GM12878 (cell line): ENCODE data around the gene AVP.

Source experiments
- BRCA1 ChIP-seq: IDR thresholded peaks from 2 replicates; pipeline ENCODE4 v1.6.1; 2011; ENCODE audit warnings: low read depth, low read length, improper control_type of control experiment
- KAT2A ChIP-seq: conservative IDR thresholded peaks from 2 replicates; pipeline ENCODE4 v1.6.1; 2011; ENCODE audit warnings: low read depth, low read length; ENCODE audit not compliant: control insufficient read depth
- MTA3 ChIP-seq: IDR thresholded peaks from 2 replicates; pipeline ENCODE4 v1.6.1; 2012; ENCODE audit warnings: low read length, inconsistent platforms, borderline replicate concordance
- NR2F1 ChIP-seq: fragments of 450-650 bp; conservative IDR thresholded peaks from 2 replicates; pipeline ENCODE4 v1.6.1; 2017; ENCODE audit warnings: mild to moderate bottlenecking
- POLR2A ChIP-seq: IDR thresholded peaks from 2 replicates; pipeline ENCODE4 v1.6.1; 2011; ENCODE audit warnings: low read depth, mild to moderate bottlenecking, low read length
- RBBP5 ChIP-seq: fragments of 200-600 bp; sonication (generic); conservative IDR thresholded peaks from 2 replicates; pipeline ENCODE4 v1.6.1; 2016
- SMC3 ChIP-seq: IDR thresholded peaks from 2 replicates; pipeline ENCODE4 v1.6.1; 2011; ENCODE audit warnings: low read length, improper control_type of control experiment, borderline replicate concordance
- SUZ12 ChIP-seq: fragments of 200-600 bp; sonication (generic); IDR thresholded peaks from one replicate; pipeline ENCODE4 v1.6.1; 2018; ENCODE audit warnings: antibody characterized with exemption, mild to moderate bottlenecking; ENCODE audit not compliant: unreplicated experiment
- TAF1 ChIP-seq: IDR thresholded peaks from 2 replicates; pipeline ENCODE4 v1.6.1; 2011; ENCODE audit warnings: mild to moderate bottlenecking, low read depth, low read length, borderline replicate concordance
- TF ChIP-seq, protein P1 (sequence below), 3 experiments: IDR thresholded peaks in 2 of 3; conservative IDR thresholded peaks in 1 of 3; 2 replicates each; pipeline ENCODE4 v1.5.1; 2011; ENCODE audit warnings: low read depth in 3 of 3, low read length in 3 of 3, mild to moderate bottlenecking in 3 of 3, control low read depth in 2 of 3, moderate library complexity in 2 of 3, inconsistent platforms in 1 of 3, mixed read lengths in 1 of 3; ENCODE audit not compliant: control insufficient read depth in 2 of 3, insufficient read depth in 1 of 3; ENCODE audit errors: extremely low read depth in 1 of 3
- TF ChIP-seq, protein P2 (sequence below): IDR thresholded peaks from 2 replicates; pipeline ENCODE4 v1.6.1; 2011; ENCODE audit warnings: mild to moderate bottlenecking, low read depth, low read length, moderate library complexity; ENCODE audit not compliant: insufficient replicate concordance
- TF ChIP-seq, protein P3 (sequence below): IDR thresholded peaks from 2 replicates; pipeline ENCODE4 v1.6.1; 2011; ENCODE audit warnings: low read depth, mild to moderate bottlenecking, low read length, moderate library complexity, borderline replicate concordance; ENCODE audit errors: extremely low read depth
- TF ChIP-seq, protein P4 (sequence below): IDR thresholded peaks from 2 replicates; pipeline ENCODE4 v1.6.1; 2011; ENCODE audit warnings: borderline replicate concordance, low read depth, mild to moderate bottlenecking, moderate library complexity, mixed read lengths, low read length; ENCODE audit not compliant: insufficient read depth; ENCODE audit errors: extremely low read length

- TF ChIP-seq, protein P1, sequence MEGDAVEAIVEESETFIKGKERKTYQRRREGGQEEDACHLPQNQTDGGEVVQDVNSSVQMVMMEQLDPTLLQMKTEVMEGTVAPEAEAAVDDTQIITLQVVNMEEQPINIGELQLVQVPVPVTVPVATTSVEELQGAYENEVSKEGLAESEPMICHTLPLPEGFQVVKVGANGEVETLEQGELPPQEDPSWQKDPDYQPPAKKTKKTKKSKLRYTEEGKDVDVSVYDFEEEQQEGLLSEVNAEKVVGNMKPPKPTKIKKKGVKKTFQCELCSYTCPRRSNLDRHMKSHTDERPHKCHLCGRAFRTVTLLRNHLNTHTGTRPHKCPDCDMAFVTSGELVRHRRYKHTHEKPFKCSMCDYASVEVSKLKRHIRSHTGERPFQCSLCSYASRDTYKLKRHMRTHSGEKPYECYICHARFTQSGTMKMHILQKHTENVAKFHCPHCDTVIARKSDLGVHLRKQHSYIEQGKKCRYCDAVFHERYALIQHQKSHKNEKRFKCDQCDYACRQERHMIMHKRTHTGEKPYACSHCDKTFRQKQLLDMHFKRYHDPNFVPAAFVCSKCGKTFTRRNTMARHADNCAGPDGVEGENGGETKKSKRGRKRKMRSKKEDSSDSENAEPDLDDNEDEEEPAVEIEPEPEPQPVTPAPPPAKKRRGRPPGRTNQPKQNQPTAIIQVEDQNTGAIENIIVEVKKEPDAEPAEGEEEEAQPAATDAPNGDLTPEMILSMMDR (IDR thresholded peaks at IDR 0.05 in 2 of 3, conservative IDR thresholded peaks at IDR 0.05 in 1 of 3; ENCODE audit: control insufficient read depth in 2 of 3, extremely low read depth in 1 of 3, insufficient read depth in 1 of 3, low read depth in 3 of 3, low read length in 3 of 3): no peak
- TF ChIP-seq RBBP5 (no peak), POLR2A (no peak), NR2F1 (no peak), SMC3 (no peak), MTA3 (no peak), BRCA1 (no peak), SUZ12 (no peak), TAF1 (no peak), KAT2A (no peak)
- TF ChIP-seq, protein P2, sequence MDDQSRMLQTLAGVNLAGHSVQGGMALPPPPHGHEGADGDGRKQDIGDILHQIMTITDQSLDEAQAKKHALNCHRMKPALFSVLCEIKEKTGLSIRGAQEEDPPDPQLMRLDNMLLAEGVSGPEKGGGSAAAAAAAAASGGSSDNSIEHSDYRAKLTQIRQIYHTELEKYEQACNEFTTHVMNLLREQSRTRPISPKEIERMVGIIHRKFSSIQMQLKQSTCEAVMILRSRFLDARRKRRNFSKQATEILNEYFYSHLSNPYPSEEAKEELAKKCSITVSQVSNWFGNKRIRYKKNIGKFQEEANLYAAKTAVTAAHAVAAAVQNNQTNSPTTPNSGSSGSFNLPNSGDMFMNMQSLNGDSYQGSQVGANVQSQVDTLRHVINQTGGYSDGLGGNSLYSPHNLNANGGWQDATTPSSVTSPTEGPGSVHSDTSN: no peak
- TF ChIP-seq, protein P3, sequence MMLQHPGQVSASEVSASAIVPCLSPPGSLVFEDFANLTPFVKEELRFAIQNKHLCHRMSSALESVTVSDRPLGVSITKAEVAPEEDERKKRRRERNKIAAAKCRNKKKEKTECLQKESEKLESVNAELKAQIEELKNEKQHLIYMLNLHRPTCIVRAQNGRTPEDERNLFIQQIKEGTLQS: no peak
- TF ChIP-seq, protein P4, sequence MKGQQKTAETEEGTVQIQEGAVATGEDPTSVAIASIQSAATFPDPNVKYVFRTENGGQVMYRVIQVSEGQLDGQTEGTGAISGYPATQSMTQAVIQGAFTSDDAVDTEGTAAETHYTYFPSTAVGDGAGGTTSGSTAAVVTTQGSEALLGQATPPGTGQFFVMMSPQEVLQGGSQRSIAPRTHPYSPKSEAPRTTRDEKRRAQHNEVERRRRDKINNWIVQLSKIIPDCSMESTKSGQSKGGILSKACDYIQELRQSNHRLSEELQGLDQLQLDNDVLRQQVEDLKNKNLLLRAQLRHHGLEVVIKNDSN: no peak
Observed at GRCh38 chr20:3040086-3040485, 44.4 kb downstream of the AVP start.
